Measurements from ENCODE around the gene PRMT2. TPM values are rescaled to one million over a fixed set of nuclear protein-coding genes. Genes with fewer than 3 reads are reported as not detected.

PRMT2 gene
- total RNA-seq, 1 donor from 2014 or later: 75.4 TPM

GRCh38 chr21:46648539-46648938 is 13.1 kb downstream of the PRMT2 start:
- Mint-ChIP-seq H3K27me3 (ENCODE audit: insufficient read depth, low read depth) (no peaks in the 10 kb centered on the region), H3K4me3 (no peak overlapping the region), H3K27ac (no peak overlapping the region), H3K36me3 (peaks cover 77% of the 10 kb centered on the region), H3K9me3 (no peaks in the 10 kb centered on the region), H3K4me1 (no peaks in the 10 kb centered on the region)
- Histone ChIP-seq H3K79me2 (ENCODE audit: low read depth) (no peaks in the 10 kb centered on the region), H3K4me1 (no peaks in the 10 kb centered on the region), H3K4me2 (no peak overlapping the region), H3K9me3 (ENCODE audit: low read depth) (no peaks in the 10 kb centered on the region), H3K4me3 (no peak overlapping the region), H4K20me1 (ENCODE audit: low read depth) (no peaks in the 10 kb centered on the region), H3K36me3 (peaks cover 21% of the 10 kb centered on the region), H3K27ac (no peak overlapping the region), H3K27me3 (no peaks in the 10 kb centered on the region), H2AFZ (replicated peaks) (no peak overlapping the region), H3F3A (ENCODE audit: low read depth) (no peaks in the 10 kb centered on the region), H3K9ac (no peak overlapping the region)
- DNase-seq (ENCODE audit: low spot score): no peak
- TF ChIP-seq EZH2 (IDR thresholded peaks at IDR 0.05) (no peak), EZH2phosphoT487 (IDR thresholded peaks at IDR 0.05) (no peak)
- TF ChIP-seq, protein P1, sequence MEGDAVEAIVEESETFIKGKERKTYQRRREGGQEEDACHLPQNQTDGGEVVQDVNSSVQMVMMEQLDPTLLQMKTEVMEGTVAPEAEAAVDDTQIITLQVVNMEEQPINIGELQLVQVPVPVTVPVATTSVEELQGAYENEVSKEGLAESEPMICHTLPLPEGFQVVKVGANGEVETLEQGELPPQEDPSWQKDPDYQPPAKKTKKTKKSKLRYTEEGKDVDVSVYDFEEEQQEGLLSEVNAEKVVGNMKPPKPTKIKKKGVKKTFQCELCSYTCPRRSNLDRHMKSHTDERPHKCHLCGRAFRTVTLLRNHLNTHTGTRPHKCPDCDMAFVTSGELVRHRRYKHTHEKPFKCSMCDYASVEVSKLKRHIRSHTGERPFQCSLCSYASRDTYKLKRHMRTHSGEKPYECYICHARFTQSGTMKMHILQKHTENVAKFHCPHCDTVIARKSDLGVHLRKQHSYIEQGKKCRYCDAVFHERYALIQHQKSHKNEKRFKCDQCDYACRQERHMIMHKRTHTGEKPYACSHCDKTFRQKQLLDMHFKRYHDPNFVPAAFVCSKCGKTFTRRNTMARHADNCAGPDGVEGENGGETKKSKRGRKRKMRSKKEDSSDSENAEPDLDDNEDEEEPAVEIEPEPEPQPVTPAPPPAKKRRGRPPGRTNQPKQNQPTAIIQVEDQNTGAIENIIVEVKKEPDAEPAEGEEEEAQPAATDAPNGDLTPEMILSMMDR (IDR thresholded peaks at IDR 0.05): no peak

DNA sequence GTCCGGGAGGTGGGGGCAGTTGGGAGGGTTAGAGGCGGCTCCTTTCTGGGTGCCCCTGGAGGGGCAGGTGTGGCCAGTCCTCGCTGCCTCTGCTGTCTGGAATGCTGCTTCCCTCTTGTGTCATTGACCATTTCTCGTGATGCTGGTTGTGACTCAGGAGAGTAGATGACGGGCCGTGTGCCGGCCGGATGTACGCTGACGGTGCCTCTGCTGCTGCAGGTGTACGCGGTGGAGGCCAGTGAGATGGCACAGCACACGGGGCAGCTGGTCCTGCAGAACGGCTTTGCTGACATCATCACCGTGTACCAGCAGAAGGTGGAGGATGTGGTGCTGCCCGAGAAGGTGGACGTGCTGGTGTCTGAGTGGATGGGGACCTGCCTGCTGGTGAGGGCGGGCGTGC is 13.9 kb downstream of the PRMT2 start:
- Histone ChIP-seq H3F3A (ENCODE audit: low read depth) (no peaks in the 10 kb centered on the region), H3K27ac (no peak overlapping the region), H3K27me3 (no peaks in the 10 kb centered on the region), H3K4me3 (no peak overlapping the region), H3K36me3 (peaks cover 21% of the 10 kb centered on the region), H3K4me2 (no peak overlapping the region), H2AFZ (replicated peaks) (no peak overlapping the region), H3K9me3 (ENCODE audit: low read depth) (no peaks in the 10 kb centered on the region), H3K79me2 (ENCODE audit: low read depth) (no peaks in the 10 kb centered on the region), H4K20me1 (ENCODE audit: low read depth) (no peaks in the 10 kb centered on the region), H3K4me1 (no peaks in the 10 kb centered on the region), H3K9ac (no peak overlapping the region)
- no peaks in the 10 kb centered on the region for H3K27me3 Mint-ChIP-seq (ENCODE audit: insufficient read depth, low read depth)
- no peak for TF ChIP-seq EZH2 (IDR thresholded peaks at IDR 0.05)
- TF ChIP-seq EZH2phosphoT487 (IDR thresholded peaks at IDR 0.05): no peak
- TF ChIP-seq, protein P1 (IDR thresholded peaks at IDR 0.05): no peak
- no peak overlapping the region for H3K27ac Mint-ChIP-seq
- no peak for DNase-seq (ENCODE audit: low spot score)
- H3K36me3 Mint-ChIP-seq: peaks cover 79% of the 10 kb centered on the region
- H3K4me1 Mint-ChIP-seq: no peaks in the 10 kb centered on the region
- peaks cover 8% of the 10 kb centered on the region for H3K9me3 Mint-ChIP-seq
- H3K4me3 Mint-ChIP-seq: no peak overlapping the region

GRCh38 chr21:46650476-46651098 is 15.1 kb downstream of the PRMT2 start:
- H3K27ac Mint-ChIP-seq: no peak overlapping the region
- peaks cover 29% of the 10 kb centered on the region for H3K36me3 ChIP-seq
- H4K20me1 ChIP-seq (ENCODE audit: low read depth): no peaks in the 10 kb centered on the region
- no peak overlapping the region for H3K4me3 Mint-ChIP-seq
- H3F3A ChIP-seq (ENCODE audit: low read depth): no peaks in the 10 kb centered on the region
- H3K27me3 Mint-ChIP-seq (ENCODE audit: insufficient read depth, low read depth): no peaks in the 10 kb centered on the region
- H3K36me3 Mint-ChIP-seq: peaks cover 85% of the 10 kb centered on the region
- no peaks in the 10 kb centered on the region for H3K27me3 ChIP-seq
- TF ChIP-seq EZH2phosphoT487 (IDR thresholded peaks at IDR 0.05): no peak
- TF ChIP-seq EZH2 (IDR thresholded peaks at IDR 0.05): no peak
- TF ChIP-seq, protein P1 (IDR thresholded peaks at IDR 0.05): no peak
- DNase-seq (ENCODE audit: low spot score): no peak
- H3K9ac ChIP-seq: no peak overlapping the region
- H3K4me2 ChIP-seq: no peak overlapping the region
- H3K4me1 ChIP-seq: no peaks in the 10 kb centered on the region
- H3K9me3 ChIP-seq (ENCODE audit: low read depth): no peaks in the 10 kb centered on the region
- H3K4me1 Mint-ChIP-seq: no peaks in the 10 kb centered on the region
- no peak overlapping the region for H2AFZ ChIP-seq (replicated peaks)
- no peaks in the 10 kb centered on the region for H3K79me2 ChIP-seq (ENCODE audit: low read depth)
- peaks cover 18% of the 10 kb centered on the region for H3K9me3 Mint-ChIP-seq
- no peak overlapping the region for H3K4me3 ChIP-seq
- no peak overlapping the region for H3K27ac ChIP-seq
